GM18858 (cell line): ENCODE results near the gene THOC6.

Experiments used
- ATAC-seq: cut with Tn5 transposase; IDR thresholded peaks from one replicate; pipeline ENCODE4 v1.9.1; 2021; ENCODE audit not compliant: unreplicated experiment

THOC6 gene

DNA sequence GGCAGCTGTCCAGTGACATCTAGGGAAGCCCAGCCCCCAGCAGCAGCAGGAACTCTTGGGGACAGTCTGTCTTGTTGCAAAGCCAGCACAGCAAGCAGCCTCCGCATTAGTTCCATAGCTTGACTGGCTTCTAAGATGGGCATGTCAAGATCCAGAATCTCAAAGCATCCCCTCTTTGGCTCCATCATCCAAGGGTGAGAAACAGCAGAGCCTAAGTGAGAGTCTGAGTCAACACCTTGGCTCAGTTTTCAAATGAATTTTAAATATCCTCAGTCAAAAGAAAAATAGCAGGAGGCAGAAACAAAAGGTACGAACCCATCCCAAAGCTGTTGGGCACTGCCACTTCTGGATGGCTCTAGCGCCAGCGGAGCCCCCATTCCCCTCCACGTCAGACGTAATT, 8.9 kb upstream of the THOC6 start:
- no peak for ATAC-seq

DNA sequence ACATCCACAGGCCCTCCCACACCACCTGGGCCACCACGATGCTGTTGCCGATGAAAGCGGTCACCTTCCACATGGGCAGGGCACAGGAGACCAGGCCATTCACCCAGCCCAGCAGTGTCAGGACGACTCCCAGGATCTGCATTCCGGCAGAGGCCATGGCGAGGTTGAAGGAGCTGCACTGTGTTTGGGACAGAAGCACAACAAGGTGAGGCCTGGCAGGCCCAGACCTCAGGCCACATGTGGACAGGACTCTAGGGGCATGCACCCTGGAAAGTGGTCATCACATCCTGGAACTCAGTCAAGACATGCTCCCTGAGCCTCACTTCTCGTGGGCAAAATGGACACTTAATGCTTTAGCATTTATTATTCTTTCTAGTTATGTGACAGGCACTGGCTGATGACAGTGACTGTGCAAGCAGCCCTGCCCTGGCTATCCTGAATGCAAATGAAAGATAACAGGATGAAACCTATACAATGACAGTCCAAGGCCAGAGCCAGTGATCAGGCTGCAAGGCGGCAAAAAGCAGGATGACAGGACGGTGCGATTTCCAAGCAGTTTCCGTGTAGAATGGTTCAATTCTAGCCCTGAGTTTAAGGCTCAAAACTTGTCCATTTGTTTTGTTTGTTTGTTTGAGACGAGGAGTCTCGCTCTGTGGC, 7.8 kb upstream of the THOC6 start:
- ATAC-seq = no peak

DNA sequence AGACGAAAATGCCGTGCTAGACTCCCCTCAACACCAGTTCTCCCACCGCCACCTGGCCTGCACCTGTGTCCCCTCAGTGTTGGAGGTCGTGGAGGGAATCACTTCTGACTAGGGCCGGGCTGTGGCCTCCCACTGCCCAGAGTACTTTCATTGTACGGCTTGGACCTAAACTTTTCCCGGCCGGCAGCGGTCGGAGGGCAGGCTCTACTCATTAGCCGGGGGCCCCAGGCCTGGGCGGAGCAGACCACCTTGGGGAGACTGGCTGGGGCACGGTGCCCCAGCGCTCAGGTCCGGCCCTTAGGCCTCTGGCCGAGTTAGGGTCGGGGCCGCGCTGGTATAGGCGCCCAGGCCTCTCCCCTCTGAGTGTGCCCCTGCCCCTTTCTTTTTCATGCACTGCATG, 6.5 kb upstream of the THOC6 start:
- no peak for ATAC-seq

DNA sequence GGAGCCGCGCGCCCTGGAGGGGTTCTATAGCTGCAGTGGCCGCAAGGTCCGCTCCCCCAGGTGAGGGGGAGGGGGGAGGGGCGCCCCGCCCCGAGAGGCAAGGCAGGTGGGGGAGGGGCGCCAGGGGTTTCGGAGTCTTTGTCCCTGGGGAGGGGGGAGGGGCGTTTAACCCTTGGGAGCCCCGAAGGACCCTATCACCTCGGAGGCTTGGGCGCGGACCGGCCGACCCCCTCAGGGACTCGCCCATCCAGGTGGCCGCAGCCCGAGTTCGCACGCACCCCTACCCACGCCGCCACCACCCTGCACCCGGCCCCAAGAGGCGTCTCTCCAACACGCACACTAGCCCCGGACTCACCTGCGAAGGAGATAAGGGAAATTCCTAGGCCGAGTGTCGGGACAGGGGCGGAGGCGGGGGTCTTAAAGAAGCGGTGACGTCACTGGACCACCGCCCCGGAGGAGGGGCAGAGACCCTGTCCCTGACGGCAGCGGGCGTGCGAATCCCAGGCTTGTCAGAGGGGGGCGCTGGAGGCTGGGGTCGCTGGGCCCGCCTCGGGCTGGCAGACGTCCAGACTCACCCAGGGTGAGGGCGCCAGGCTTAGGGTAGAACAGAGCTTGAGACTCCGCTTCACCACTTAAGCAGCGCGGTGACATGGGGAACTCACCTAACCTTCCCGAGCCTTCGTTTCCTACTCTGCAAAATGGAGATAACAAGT, 5.9 kb upstream of the THOC6 start, which contains the start of gene CLDN6:
TSS of gene CLDN6 (minus strand) at position 390 of the 713 bp plus-strand sequence. CDS start 2,162 bp downstream, outside the sequence.
- no peak for ATAC-seq

DNA sequence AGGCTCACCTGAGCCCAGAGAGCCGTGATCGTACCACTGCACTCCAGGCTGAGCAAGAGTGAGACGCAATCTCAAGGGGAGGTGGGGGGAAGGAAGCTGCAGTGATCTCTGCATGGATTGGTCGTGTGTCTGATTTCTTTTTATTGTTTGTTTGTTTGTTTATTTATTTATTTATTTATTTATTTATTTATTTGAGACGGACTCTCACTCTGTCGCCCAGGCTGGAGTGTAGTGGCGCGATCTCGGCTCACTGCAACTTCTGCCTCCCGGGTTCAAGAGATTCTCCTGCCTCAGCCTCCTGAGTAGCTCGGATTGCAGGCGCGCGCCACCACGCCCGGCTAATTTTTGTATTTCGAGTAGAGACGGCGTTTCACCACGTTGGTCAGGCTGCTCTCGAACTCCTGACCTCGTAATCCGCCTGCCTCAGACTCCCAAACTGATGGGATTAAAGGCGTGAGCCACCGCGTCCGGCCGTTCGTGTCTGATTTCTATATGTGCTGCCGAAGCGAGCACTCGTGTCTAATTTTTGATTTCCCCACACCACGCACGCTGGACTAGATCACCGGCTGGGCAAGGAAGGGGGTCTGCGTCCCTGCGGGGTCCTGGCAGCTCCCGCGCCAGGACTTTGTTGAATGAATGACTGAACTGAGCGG, 4.1 kb upstream of the THOC6 start:
- no peak for ATAC-seq

DNA sequence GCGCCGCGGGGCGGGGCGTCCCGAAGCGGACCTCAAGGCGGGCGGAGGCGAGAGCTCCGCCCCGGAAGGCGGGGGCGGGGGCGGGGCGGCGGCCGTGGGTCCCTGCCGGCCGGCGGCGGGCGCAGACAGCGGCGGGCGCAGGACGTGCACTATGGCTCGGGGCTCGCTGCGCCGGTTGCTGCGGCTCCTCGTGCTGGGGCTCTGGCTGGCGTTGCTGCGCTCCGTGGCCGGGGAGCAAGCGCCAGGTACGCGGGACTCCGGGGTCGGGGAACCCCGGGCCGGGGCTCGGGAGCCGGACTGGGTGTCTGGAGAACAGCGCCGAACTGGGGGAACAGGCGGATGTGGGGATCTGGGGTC, 3.6 kb upstream of the THOC6 start, which contains the start of gene TNFRSF12A:
TSS of gene TNFRSF12A (plus strand) at position 122 of the 357 bp plus-strand sequence. CDS start at position 152, 30 bp downstream.
- no peak for ATAC-seq

DNA sequence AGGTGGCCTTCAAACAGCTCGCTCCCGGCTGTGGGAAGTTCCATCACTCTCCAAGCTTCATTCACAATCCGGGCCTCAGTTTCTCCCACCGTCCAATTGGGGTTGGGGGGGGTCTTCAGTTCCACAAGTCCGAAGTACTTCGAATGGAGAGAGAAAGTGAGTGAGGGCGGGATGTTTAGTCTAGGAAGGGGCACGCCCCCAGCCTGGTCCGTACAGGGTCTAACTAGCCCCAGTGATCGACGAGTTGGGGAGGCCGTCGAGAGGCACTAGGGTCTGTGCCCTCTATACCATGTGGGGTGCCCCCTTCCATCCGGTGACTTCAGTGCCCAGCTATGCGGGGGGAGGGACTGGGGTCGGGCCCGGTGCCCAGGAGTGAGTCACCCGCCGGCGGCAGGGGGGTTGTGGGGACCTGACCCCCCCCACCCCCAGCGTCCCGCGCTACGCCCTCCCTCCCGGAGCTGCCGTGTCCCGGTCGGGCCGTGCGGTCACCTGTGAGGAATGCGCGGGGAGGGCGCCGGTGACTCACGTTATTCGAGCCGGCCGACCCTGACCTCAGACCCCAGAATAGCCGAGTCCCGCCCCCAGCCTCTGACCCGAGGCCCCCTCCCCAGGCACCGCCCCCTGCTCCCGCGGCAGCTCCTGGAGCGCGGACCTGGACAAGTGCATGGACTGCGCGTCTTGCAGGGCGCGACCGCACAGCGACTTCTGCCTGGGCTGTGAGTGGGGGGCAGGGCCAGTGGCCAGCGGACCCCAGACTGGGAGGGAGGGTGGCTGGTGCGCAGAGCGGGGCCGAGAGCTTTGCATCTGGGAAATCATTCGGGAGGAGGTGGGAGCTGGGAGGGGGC, 3.0 kb upstream of the THOC6 start:
- no peak for ATAC-seq

DNA sequence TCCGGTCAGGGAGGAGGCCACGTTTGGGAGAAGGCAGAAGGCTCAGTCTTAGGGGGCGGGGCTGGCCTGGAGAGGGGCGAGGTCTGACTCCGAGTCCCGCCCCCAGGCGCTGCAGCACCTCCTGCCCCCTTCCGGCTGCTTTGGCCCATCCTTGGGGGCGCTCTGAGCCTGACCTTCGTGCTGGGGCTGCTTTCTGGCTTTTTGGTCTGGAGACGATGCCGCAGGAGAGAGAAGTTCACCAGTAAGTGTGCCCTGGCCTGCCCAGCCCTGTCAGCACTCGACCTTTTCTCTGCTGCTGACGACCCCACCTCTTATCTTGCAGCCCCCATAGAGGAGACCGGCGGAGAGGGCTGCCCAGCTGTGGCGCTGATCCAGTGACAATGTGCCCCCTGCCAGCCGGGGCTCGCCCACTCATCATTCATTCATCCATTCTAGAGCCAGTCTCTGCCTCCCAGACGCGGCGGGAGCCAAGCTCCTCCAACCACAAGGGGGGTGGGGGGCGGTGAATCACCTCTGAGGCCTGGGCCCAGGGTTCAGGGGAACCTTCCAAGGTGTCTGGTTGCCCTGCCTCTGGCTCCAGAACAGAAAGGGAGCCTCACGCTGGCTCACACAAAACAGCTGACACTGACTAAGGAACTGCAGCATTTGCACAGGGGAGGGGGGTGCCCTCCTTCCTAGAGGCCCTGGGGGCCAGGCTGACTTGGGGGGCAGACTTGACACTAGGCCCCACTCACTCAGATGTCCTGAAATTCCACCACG, 2.2 kb upstream of the THOC6 start:
- no peak for ATAC-seq

DNA sequence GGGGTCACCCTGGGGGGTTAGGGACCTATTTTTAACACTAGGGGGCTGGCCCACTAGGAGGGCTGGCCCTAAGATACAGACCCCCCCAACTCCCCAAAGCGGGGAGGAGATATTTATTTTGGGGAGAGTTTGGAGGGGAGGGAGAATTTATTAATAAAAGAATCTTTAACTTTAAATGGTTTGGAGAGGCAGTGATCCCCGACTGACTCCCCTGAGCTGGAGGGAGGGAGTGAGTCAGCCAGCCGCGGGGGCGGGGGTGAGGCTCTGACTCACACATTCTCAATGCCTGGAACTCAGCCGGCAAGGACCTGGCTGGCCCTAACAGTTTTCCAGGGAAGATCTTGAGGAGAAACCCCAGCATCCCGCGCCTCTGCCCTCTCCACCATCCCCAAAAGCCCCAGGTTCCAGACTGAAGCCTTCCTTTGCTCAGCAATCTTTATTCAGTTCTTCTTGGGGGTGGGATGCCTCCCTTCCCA, 1.6 kb upstream of the THOC6 start:
- ATAC-seq = no peak

DNA sequence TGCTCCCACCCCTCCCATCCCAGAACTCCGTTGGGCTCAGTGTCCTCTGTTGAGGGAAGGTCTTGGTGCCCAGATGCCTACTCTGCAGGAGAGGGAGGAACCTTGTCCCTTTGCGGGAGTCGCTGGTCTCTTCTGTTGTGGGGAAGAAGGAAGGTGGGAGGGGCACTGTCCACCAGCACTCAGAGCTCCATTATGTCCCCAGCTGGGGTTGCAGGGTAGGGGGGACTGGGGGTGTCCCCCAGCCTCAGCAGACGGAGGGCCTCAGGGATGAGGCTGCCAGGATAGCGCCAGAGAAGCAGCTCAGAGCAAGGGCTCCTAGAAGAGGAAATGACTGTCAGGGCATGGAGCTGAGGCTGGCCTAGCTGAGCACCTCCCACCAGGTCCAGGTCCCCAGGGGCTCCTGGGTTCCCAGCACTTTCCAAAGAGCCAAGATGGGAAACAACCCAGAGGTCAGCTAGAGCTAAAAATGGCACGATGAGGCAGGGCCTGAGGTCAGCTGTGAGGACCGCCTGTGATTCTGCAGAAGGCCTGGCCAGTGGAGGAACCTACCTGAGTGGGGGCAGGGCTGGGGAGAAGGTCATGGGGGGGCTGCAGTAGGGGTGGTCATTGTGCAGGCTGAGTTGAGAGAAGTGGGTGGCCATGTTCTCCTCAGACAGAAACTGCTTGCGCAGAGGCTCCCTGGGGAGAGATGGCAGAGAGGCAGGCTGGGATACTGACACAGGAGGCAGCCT, 986 bp upstream of the THOC6 start:
- ATAC-seq = no peak

DNA sequence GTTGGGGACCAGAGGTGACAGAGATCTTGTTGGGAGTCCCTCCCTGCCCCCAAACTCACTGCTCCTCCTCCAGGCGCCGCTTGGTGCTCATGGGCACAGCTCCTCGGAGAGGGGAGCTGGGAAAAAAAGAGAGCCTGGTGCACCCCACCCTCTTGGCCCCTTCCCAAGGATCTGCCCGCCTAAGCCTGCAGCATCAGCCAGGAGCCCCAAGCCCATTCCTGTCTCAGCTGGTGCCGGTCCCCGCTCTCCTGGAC, 493 bp upstream of the THOC6 start:
- ATAC-seq = no peak

DNA sequence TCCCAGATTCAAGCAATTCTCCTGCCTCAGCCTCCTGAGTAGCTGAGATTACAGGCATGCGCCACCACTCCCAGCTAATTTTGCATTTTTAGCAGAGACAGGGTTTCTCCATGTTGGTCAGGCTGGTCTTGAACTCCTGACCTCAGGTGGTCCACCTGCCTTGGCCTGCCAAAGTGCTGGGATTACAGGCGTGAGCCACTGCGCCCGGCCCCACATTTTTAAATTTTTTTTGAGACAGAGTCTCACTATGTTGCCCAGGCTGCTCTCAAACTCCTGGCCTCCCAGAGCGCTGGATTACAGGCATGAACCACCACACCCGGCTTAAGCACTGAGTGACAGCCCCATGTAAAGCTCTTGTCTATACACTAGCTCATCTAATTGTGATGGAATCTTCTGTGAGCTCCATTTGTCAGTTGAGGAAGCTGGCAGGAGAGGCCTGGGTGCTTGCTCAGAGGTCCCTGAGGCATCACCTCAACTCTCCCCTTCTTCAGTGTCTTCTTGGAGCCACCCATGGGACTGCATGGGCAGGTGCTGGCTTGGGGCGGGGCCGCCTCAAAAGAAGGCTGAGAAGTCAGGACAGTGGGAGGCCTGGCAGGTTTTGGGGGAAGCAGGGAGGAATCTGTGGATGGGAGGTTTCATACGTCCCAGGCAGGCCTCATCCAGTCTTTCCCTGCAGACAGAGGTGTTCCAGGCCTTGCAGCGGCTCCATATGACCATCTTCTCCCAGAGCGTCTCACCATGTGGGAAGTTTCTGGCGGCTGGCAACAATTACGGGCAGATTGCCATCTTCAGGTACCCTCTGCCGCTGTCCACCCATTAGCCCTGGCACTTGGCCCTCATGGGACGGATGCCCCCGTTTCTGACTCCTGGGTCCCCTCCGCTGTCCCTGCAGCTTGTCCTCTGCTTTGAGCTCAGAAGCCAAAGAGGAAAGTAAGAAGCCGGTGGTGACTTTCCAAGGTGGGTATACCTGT, 1.5 kb downstream of the THOC6 start:
- ATAC-seq = no peak

DNA sequence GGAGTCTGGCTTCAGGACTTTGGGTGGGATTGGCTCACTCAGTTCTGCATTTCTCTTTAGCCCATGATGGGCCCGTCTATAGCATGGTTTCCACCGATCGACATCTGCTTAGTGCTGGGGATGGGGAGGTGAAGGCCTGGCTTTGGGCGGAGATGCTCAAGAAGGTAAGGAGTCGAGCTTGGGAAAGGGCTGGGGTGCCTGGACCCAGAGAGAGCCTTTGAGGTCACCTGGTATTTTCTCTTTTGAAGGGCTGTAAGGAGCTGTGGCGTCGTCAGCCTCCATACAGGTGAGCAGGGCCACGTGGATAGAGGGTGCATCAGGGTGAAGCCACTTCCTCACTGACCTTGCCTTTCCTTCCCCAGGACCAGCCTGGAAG, 2.2 kb downstream of the THOC6 start:
- no peak for ATAC-seq

DNA sequence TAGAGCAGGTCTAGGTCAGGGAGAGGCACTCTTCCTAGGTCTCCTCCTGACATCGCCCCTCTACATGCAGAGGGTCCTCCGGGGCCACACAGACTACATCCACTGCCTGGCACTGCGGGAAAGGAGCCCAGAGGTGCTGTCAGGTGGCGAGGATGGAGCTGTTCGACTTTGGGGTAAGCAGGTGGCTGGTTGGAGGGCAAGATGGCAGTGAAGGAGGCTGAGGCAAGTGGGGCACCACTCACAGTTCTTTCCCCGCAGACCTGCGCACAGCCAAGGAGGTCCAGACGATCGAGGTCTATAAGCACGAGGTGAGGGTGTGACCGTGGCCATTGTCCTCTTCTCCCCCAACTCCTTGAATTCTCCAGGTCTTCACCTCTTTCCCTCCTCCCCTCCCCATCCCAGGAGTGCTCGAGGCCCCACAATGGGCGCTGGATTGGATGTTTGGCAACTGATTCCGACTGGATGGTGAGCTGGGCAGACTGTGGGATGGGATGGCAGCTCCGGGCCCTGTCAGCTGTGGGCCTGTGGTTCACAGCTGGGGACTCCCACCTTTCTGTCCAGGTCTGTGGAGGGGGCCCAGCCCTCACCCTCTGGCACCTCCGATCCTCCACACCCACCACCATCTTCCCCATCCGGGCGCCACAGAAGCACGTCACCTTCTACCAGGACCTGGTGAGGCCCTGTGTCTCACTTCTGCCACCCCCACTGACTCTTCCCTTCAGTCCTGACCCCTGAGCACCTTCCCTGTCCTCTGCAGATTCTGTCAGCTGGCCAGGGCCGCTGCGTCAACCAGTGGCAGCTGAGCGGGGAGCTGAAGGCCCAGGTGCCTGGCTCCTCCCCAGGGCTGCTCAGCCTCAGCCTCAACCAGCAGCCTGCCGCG, 3.0 kb downstream of the THOC6 start:
- ATAC-seq = no peak

DNA sequence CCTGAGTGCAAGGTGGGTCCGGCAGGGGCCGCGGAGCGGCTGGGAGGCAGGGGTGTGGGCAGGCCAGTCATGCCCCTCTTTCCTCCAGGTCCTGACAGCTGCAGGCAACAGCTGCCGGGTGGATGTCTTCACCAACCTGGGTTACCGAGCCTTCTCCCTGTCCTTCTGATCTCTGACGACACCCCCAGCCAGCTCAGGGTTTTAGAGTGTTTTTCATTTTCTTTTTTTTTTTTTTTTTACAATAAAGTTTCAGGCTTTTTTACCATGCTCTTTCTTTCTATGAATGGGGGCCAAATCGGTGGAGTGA, 3.6 kb downstream of the THOC6 start:
- ATAC-seq = no peak

DNA sequence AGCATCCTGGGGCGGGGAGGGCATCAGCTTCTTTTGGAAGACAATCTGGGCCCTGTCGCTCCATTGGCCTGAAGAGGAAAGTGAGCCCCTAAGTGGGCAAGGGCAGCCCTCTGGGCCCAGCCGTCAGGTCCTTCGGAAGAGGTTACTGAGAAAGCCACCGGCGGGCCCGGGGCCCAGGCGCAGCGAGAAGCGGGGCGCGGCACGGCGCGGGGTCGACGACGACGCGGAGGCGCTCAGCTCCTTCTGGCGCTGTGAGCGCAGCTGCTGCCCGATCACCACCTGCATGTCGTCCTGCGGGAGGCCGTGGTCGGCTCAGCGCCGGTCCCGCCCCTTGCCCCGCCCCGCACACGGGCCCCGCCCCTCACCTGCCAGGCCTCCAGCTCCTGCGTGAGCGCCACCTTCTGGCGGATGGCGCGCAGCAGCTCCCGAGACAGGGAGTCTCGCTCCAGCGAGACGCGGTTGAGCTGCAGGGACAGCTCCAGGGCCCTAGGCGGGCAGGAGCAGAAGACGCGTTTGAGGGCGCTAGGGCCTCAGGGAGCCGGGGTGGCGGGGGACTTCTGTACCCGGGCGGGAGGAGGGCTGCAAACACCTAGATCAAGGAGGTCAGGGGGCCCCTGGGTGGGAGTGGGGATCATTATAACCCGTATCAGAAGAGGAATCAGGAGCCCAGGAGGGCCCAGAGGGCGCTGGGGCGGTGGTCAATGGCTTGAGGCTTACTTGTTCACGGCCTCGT, 4.3 kb downstream of the THOC6 start:
- no peak for ATAC-seq

DNA sequence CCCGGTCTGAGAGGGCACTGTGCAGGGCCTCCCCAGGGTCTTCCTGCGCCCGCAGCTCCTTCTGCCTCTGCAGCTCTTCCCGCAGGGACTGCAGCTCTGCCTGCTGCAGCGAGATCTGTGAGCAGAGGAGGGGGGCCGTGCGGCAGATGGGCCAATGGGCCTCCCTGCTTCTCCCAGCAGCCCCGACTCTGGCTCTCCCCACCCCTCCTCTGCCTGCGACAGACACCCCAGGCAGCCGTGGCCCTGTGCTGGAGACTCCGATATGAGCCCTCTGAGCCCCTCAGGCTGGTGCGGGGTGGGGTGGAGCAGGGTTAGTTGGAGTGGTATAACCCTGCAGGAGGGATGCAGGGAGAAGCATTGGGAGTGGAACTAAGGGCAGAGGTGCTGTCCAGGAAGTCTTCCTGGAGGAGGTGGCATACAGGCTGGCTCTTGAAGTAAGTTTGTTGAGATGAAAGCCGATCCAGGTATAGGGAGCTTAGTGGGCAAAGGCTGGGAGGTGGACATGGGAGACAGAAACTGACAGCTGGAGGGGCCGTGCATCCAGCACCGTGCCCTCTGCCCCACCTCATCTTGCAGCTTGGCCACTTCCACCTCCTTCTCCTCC, 5.0 kb downstream of the THOC6 start:
- ATAC-seq = no peak
